Measurements from ENCODE around the gene LRRC41. TPM values are rescaled to one million over a fixed set of nuclear protein-coding genes. Genes with fewer than 3 reads are reported as not detected.

The LRRC41 gene
- total and polyA plus RNA-seq, 2 donors (not counting 1 experiment from before 2014, with no cell fraction given): 20.1 to 39.0 TPM

- H4K20me1 ChIP-seq (ENCODE audit: control insufficient read depth, insufficient read depth, low read length, poor library complexity, severe bottlenecking): no peaks in the 10 kb centered on the region
- Mint-ChIP-seq H3K27ac (no peak overlapping the region), H3K4me3 (no peak overlapping the region), H3K27me3 (no peaks in the 10 kb centered on the region), H3K9me3 (ENCODE audit: insufficient read depth) (no peaks in the 10 kb centered on the region), H3K4me1 (no peaks in the 10 kb centered on the region)
- CTCF ChIA-PET: interaction anchor here (0.6 to 1.2 kb wide), 3 partner anchors 17 to 41 kb away, joined by 3 read pairs; no protein-coding TSS in a partner anchor
- H3K4me1 ChIP-seq (ENCODE audit: control insufficient read depth in 2 of 2, insufficient read depth in 2 of 2, low read length in 2 of 2): no peaks in the 10 kb centered on the region
- no peak overlapping the region for H3K27ac ChIP-seq (ENCODE audit: low read length in 2 of 2)
- no peak overlapping the region for H3K9ac ChIP-seq (ENCODE audit: low read length)
- ATAC-seq (ENCODE audit: low read depth) (no peak), DNase-seq (no peak)
- H3K79me2 ChIP-seq (ENCODE audit: control insufficient read depth, insufficient read depth, low read length): no peaks in the 10 kb centered on the region
- H3K9me3 ChIP-seq (ENCODE audit: control extremely low read depth in 1 of 3, control insufficient read depth in 2 of 3, insufficient read depth in 1 of 3, low read length in 2 of 3): no peaks in the 10 kb centered on the region
- H3K36me3 ChIP-seq (replicated peaks in 1 of 2; ENCODE audit: control extremely low read depth in 1 of 2, control insufficient read depth in 1 of 2, extremely low read depth in 1 of 2, insufficient read depth in 2 of 2, low read length in 1 of 2): peaks cover 0 to 16% of the 10 kb centered on the region in 2 experiments
- no peak overlapping the region for H2AFZ ChIP-seq (ENCODE audit: insufficient read depth, low read depth, low read length, poor library complexity, severe bottlenecking)
- H3K27me3 ChIP-seq (replicated peaks in 1 of 4; ENCODE audit: control extremely low read depth in 1 of 4, control insufficient read depth in 3 of 4, insufficient read depth in 4 of 4, low read length in 3 of 4): no peaks in the 10 kb centered on the region
- TF ChIP-seq EZH2 (IDR thresholded peaks at IDR 0.05; ENCODE audit: borderline replicate concordance, insufficient read depth, low read depth, low read length, poor library complexity, severe bottlenecking) (no peak), CTCF (IDR thresholded peaks at IDR 0.05) (no peak)
- no peak overlapping the region for H3K4me3 ChIP-seq (ENCODE audit: control extremely low read depth in 1 of 5, extremely low read depth in 1 of 5, insufficient read depth in 1 of 5, low read depth in 2 of 5, low read length in 4 of 5)
- WGBS (ENCODE audit: insufficient coverage): 88% methylated on average over 6 of the region's 6 CpGs
- POLR2A ChIA-PET: no interaction called here
- no peak overlapping the region for H3K4me2 ChIP-seq (replicated peaks; ENCODE audit: low read depth, low read length, poor library complexity, severe bottlenecking)
- intact Hi-C loops (cut with micrococcal nuclease): no loop called here
Measured at GRCh38 chr1:46275030-46275337, 28.4 kb downstream of the LRRC41 start.

GRCh38 chr1:46274225-46275029 lies 29.0 kb downstream of the LRRC41 start:
- H3K27me3 ChIP-seq (replicated peaks in 1 of 4; ENCODE audit: control extremely low read depth in 1 of 4, control insufficient read depth in 3 of 4, insufficient read depth in 4 of 4, low read length in 3 of 4): no peaks in the 10 kb centered on the region
- H3K36me3 ChIP-seq (replicated peaks in 1 of 2; ENCODE audit: control extremely low read depth in 1 of 2, control insufficient read depth in 1 of 2, extremely low read depth in 1 of 2, insufficient read depth in 2 of 2, low read length in 1 of 2): peaks cover 0 to 12% of the 10 kb centered on the region in 2 experiments
- TF ChIP-seq CTCF (IDR thresholded peaks at IDR 0.05): no peak
- no peak for TF ChIP-seq EZH2 (IDR thresholded peaks at IDR 0.05; ENCODE audit: borderline replicate concordance, insufficient read depth, low read depth, low read length, poor library complexity, severe bottlenecking)
- no peaks in the 10 kb centered on the region for H4K20me1 ChIP-seq (ENCODE audit: control insufficient read depth, insufficient read depth, low read length, poor library complexity, severe bottlenecking)
- WGBS (ENCODE audit: insufficient coverage): 96% methylated on average over 5 of the region's 6 CpGs
- ATAC-seq (ENCODE audit: low read depth): no peak
- no peak overlapping the region for H3K27ac ChIP-seq (ENCODE audit: low read length in 2 of 2)
- Mint-ChIP-seq H3K27ac (no peak overlapping the region), H3K4me1 (no peaks in the 10 kb centered on the region), H3K9me3 (ENCODE audit: insufficient read depth) (no peaks in the 10 kb centered on the region), H3K4me3 (no peak overlapping the region), H3K27me3 (no peaks in the 10 kb centered on the region)
- no peak overlapping the region for H2AFZ ChIP-seq (ENCODE audit: insufficient read depth, low read depth, low read length, poor library complexity, severe bottlenecking)
- ChIA-PET POLR2A (no interaction called here), CTCF (interaction anchor here (0.6 to 0.7 kb wide), 3 partner anchors 23 to 1586 kb away, joined by 3 to 5 read pairs (median 3); no protein-coding TSS in a partner anchor)
- no peak for DNase-seq
- H3K4me2 ChIP-seq (replicated peaks; ENCODE audit: low read depth, low read length, poor library complexity, severe bottlenecking): no peak overlapping the region
- H3K79me2 ChIP-seq (ENCODE audit: control insufficient read depth, insufficient read depth, low read length): no peaks in the 10 kb centered on the region
- no peak overlapping the region for H3K9ac ChIP-seq (ENCODE audit: low read length)
- no peaks in the 10 kb centered on the region for H3K9me3 ChIP-seq (ENCODE audit: control extremely low read depth in 1 of 3, control insufficient read depth in 2 of 3, insufficient read depth in 1 of 3, low read length in 2 of 3)
- intact Hi-C loops (cut with micrococcal nuclease): no loop called here
- H3K4me3 ChIP-seq (ENCODE audit: control extremely low read depth in 1 of 5, extremely low read depth in 1 of 5, insufficient read depth in 1 of 5, low read depth in 2 of 5, low read length in 4 of 5): no peak overlapping the region
- no peaks in the 10 kb centered on the region for H3K4me1 ChIP-seq (ENCODE audit: control insufficient read depth in 2 of 2, insufficient read depth in 2 of 2, low read length in 2 of 2)

All from B cell (primary cell).